NCI-H526 (cell line): ENCODE results near the gene PTPRM.

Source experiments
- DNase-seq, 2 experiments: peaks; one replicate each; lab custom pipeline; 2025; lab: John Stamatoyannopoulos, UW

The PTPRM gene

DNA sequence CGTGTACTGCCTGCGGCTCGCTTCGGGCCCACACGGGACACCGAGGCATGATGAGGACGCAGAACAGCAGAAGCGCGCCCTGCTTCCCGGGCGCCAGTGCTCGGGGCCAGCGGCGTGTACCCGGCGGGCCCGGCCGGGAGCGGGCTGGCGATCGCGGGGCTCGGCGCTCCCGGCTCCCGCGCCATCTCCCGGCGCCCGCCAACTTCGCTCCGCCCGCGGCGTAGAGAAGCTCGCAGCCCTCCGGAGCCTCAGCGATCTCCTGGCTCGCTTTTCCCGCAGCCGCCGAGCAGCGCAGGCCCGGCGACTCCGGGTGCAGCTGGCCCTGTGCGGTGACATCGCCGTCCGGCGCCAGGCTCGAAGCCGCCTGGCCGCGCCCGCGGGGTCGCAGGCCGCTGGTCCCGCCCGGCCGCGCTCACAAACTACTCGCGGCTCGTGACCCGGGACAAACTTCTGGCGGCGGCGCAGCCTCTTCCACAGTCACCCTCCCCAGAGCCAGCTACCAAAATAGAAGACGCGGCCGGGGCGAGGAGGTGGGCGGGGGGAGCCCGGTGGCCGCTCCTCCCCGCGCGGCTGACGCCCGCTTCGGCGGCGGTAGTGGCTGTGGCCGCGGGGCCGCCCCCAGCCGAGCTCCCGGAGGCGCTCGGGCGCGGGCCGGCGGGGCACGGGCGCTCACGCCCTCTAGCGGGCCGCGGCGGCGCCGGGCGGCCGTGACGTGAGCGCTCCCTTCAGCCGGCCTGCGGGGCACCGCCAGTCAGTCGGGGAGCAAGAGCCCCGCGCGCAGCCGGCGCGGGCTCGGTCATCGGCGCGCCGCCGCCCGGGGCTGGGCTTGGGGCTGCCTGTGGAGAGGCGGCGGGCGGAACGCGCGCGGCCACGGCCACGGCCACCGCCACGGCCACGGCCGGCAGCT is at the start of gene PTPRM:
PTPRM (plus strand) TSS at position 750 of the 907 bp plus-strand sequence. CDS start 503 bp downstream, outside the sequence.
- peak in 1 of 2 experiments; percentile 66 for DNase-seq

GRCh38 chr18:7517852-7518251 is 49.3 kb upstream of the PTPRM start:
- DNase-seq: no peak

DNA sequence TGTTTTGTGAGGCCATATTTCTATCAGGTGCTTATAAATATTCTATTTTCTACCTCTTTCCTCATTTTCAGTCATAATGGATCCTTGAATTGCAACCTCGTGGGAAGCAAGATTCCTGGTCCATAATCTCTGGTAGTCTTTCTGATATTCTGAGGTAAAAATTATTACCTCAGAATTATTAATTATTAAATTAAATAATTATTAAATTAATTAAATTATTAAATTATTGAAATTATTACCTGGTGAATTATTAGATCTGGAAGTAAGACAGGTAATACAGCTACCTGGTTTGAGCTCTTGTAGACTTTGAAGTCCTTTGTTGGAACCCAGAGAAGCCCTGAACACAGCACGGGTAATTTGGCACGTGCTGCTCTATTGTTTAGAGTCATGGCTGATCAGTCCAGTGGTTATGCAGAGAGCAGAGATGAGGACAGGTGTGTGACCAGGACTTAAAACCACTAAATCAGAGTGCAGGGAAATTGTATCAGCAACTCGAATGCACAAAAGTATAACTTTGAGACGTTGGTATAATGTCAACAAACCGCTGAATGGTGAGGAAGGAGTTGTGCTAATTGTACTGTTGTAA is 46.8 kb upstream of the PTPRM start:
- no peak for DNase-seq

DNA sequence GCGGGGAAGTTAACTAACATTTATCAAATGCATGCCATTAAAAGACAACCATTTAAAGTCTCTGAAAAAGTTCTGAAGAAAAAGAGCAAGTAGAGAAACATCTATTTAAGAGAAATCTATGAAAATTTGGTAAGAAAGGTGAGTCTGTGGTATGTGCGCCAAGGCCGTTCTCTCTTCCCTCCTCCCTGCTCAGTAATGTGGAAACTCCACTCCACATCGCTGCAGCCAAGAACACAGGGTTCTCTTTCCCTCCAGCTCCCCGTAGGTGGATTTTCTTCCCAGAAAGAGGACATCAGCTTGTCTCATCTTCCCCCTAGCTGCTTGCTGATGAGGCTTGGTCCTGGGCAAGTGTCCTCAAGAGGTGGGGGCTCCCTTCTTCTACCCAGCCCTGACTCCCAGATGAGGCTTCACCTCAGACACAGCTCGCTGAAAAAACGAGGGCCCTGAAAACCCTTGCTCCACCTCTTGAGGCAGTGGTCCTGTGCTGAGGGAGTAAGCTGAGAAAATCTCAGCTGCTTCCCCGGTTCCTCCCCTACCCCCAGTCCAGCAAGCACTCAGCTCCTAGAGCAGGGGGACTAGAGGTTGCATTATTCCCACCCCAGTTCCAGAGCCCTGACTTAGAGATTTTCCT is 45.8 kb upstream of the PTPRM start:
- no peak for DNase-seq

- no peak for DNase-seq
Observed at GRCh38 chr18:7523772-7524171, 43.3 kb upstream of the PTPRM start.

GRCh38 chr18:7524786-7525185 is 42.3 kb upstream of the PTPRM start:
- no peak for DNase-seq

- no peak for DNase-seq
Observed at GRCh38 chr18:7532942-7533341, 34.2 kb upstream of the PTPRM start.

DNA sequence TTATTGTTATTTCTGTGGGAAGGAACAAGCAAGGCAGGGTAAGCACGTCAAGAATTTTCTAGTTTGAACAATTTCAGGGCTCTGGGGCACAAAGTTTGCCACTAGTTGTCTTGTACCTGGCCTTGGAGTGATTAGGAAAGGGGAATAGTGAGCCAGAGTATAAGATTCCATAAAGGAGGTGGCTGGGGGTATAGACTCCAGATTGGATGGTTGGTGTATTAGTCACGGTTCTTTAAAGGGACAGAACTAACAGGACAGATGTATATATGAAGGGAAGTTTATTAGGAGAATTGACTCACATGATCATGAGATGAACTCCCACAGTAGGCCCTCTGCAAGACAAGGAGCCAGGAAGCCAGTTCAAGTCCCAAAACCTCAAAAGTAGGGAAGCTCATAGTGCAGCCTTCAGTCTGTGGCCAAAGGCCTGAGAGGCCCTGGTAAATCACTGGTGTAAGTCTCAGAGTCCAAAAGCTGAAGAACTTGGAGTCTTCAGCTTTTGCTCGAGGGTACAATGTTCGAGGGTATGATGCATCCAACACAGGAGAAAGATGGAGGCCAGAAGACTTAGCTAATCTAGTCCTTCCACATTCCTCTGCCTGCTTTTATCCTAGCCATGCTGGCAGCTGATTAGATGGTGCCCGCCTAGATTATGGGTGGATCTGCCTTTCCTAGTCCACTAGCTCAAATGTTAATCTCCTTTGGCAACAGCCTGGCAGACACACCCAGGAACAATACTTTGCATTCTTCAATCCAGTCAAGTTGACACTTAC is 31.5 kb upstream of the PTPRM start:
- no peak for DNase-seq

- no peak for DNase-seq
Observed at GRCh38 chr18:7537145-7537544, 30.0 kb upstream of the PTPRM start.

DNA sequence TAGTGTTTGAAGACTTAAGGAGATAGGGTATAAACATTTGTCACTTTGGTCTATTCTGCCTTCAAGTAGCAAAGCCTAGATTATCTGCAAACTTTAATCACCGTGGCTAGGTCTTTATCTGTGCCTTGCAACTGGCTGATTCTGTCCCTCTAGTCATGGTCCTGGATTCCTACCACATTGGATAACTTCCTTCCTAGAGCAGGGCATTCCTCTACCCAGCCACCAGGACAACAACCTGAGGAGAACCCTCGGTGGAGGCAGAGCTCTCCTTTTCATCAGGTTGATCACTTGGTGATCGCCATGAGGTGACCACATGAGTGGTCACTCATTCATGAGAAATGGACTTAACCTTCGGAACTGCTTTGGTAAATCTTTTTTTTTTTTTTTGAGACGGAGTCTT is 25.3 kb upstream of the PTPRM start:
- no peak for DNase-seq

DNA sequence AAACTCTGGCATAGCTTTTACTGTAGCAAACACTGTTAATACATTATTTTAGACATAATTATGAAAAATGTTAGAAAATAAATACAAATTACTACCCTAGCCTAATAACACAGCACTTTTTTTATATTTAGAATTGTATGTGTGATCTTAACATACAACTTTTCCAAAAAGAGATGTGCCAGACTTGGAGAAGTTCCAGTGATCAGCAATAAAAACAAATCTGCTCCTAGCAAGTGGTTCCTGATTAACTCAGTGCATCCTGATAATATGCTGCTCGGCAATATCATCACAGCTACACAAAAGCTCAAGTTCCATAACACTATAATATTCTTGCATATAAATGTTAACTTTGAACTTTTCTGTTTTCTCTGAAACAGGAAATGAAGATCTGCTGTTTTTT is 22.4 kb upstream of the PTPRM start:
- no peak for DNase-seq

- no peak for DNase-seq
Observed at GRCh38 chr18:7545734-7546133, 21.4 kb upstream of the PTPRM start.

DNA sequence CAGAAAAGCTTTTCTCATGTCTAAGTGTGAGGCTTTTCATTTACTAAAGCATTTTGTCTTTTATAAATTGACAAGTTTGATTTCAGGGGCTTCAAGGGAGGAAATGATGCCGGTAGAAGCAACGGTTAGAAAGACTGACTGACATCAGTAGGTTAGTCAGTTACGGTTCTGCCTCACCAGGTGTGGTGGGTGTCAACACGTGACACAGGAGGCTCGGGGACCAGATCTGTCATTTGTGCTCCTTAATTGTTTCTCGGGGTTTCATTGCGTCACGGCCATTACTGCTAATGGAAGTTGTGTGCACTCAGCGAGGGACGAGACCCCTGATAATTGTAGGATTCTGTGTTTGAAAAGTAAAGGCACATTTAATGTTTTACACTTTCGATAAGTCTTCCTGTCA is 18.9 kb upstream of the PTPRM start:
- no peak for DNase-seq

GRCh38 chr18:7548721-7549120 is 18.4 kb upstream of the PTPRM start:
- no peak for DNase-seq

GRCh38 chr18:7557973-7558372 is 9.1 kb upstream of the PTPRM start:
- DNase-seq: no peak

DNA sequence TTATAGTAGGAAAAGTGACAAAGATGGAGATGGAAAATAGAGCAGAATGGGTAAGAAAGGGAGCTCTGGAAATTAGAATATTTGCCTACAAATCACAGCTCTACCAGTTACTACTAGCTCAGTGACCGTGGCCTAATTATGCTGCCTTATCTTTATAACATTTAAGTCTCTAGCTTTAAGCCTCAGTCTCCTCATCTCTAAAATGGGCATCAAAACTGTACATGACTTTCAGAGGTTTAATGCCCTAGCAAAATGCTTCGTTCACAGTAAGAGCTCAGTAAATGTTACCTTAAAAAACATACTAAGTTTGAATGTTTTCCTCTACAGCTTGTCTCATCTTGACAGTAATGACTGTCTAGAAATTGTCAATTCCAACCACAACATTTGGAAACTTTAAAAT is 8.3 kb upstream of the PTPRM start:
- no peak for DNase-seq

DNA sequence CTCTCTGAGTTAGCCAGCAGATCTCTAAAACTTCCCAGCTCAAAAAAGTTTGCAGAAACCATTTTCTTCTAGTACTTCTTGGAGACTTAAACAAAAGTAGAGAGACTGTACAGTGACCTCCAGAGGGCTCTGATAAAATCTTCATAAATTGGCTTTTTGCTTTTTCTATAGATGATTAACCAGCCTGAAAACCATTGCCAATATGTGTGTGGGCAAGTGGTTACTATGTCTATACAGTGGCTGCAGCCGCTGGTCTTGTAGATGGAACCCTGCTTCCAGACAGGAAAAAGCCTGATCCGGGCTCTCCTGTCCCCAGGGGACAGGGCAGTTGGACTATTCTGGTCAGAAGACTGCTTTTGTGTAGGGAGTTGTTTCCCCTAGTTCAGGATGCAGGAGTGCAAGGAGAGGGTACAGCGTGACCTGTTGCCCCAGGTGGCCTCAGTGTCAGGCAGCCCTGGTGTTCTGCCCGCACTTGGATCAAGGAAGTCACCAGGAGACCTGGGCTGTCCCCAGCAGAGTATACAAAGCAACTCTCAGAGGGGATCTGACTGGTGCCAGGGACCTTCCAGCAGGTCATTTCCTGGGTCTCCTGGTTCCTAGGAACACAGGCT is 7.3 kb upstream of the PTPRM start:
- DNase-seq: no peak

DNA sequence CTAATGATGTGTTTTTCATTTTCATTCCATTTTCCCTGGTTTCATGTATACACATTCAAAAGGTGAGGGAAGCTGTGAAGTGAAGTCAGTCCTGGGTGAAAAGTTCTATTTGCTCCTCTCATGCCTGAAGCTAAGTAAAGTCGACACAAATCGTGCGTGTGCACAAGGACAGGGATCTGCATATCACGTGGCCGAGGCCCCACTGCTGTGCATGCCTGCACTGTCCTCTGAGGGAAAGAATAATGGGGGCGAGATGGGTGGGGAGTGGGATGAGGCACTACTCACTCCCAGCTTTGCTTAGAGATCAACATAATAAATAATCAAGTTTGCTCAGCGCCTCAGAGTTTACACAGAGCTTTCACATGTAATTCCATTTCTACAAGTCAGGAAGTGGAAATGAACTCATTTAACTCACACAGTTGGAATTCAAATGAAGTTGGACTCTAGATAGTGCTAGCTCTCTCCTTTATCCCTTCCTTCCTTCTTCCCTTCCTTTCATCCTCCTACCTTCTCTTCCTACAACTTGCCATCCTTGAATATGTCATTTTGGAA is 5.1 kb upstream of the PTPRM start:
- no peak for DNase-seq

- DNase-seq: no peak
Observed at GRCh38 chr18:7562491-7562890, 4.6 kb upstream of the PTPRM start.

GRCh38 chr18:7565677-7566076 is 1.4 kb upstream of the PTPRM start:
- DNase-seq: no peak

DNA sequence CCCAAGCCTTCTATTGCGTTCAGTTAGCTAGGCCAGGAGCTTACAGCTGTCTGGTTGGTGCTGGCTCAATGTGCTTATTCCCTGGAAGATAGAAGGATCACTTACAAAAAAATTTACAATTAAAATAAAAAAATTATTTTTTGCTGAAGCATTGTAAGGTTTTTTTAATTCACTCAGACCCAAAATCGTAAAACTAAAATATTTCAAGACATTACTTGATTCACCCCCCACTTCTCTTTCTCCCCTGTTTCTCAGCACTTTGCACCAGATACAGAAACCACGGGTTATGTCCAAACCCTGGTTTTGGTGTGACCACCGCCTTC is 911 bp upstream of the PTPRM start:
- DNase-seq: no peak
